HCEC 1CT (cell line): Measurements from ENCODE around the gene SUCNR1.
"Not testable (repeated sequence)": the region's sequence is repeated elsewhere in the genome, so short reads cannot be mapped to it uniquely, and the experiment has no call there.

Experiments used
- DNase-seq: peaks from one replicate; pipeline ENCODE4 v3.0.0-alpha.2; 2017

The SUCNR1 gene, protein sequence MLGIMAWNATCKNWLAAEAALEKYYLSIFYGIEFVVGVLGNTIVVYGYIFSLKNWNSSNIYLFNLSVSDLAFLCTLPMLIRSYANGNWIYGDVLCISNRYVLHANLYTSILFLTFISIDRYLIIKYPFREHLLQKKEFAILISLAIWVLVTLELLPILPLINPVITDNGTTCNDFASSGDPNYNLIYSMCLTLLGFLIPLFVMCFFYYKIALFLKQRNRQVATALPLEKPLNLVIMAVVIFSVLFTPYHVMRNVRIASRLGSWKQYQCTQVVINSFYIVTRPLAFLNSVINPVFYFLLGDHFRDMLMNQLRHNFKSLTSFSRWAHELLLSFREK

DNA sequence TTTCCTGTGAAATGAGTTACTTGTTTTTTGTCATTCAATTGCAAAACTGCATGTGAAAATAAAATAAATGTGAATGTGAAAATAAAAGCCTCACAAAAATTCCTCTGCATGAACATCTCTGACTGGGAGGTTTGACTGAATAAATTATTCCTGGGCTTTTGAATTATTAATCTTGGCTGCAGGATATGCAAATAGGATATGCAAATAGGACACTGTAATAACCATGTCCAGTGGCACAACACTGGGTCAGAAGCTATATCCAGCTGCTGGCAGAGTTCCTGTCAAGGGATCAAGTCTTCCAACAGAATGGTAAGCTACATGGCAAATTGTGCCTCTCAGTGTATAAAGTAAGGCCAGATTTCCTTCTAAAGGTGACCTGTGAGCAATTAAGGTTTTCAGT, at the start of gene SUCNR1:
SUCNR1 (plus strand) TSS at position 246 of the 400 bp plus-strand sequence. CDS start 6,250 bp downstream, outside the sequence.
- DNase-seq: no peak

DNA sequence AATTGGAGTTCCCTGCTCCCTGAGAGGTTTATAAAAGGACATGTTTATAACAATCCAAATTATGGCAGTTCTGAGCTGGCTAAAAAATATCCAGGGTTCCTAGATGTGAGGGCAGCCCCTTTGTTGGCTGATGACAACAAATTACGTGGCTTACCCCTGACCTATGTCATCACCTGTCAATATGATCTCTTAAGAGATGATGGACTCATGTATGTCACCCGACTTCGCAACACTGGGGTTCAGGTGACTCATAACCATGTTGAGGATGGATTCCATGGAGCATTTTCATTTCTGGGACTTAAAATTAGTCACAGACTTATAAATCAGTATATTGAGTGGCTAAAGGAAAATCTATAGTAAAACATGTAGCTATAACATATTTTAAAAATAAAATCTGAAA, 45.6 kb upstream of the SUCNR1 start:
- DNase-seq: peak; percentile 53

DNA sequence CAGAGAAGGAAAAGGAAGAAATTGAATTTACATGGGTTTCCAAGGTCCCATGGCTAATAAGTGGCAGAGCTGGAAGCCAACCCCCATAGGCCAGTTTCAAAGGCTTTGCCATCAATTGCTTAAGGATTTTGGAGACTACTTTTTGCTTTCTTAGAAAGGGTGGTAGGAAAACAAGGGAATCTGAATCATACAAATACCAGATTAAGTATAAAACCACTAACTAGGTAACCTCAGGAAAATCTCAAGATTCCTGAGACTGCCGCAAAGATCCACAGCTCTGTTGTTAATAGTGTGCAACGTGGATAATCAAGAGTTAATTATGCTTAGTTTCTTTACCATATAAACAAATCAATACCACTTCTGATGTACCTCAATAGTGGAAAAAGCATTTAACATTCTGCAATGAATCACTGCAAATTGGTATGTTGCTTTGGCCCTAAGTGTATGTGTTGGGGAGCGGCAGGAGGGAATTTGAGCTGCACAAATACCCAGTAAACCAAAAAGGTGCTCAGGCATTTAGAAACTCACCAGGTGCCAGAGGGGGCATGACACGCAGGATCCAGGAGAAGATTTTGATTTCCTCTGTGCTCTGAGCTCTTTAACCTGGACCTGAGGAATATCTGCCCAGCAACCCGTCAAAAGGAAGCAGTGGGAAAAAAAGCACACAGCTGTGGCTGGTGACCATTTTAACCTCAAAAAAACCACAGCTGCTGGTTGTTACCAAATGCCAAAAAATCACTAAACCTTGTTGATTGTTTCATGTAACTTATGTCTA, 37.5 kb upstream of the SUCNR1 start:
- peak; percentile 58 for DNase-seq

DNA sequence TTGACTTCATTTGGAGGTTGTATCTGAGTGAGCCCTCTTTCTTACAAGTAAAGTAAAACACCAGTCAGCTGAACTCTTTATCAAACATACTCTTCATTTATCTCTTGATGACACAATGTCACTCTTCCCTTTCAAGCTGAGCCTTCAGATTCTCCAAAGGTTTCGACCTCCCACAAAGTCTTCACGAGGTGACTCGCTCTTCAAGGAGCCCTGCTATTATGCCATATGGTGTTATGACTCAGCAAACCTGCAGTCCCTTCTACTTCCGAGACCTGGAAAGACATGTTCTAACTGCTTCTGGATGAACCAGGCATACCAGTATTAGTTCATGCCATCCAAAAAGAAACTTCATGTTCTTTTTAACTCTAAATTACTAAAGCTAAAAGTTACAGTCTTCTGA, 36.4 kb upstream of the SUCNR1 start:
- DNase-seq: peak; percentile 81

DNA sequence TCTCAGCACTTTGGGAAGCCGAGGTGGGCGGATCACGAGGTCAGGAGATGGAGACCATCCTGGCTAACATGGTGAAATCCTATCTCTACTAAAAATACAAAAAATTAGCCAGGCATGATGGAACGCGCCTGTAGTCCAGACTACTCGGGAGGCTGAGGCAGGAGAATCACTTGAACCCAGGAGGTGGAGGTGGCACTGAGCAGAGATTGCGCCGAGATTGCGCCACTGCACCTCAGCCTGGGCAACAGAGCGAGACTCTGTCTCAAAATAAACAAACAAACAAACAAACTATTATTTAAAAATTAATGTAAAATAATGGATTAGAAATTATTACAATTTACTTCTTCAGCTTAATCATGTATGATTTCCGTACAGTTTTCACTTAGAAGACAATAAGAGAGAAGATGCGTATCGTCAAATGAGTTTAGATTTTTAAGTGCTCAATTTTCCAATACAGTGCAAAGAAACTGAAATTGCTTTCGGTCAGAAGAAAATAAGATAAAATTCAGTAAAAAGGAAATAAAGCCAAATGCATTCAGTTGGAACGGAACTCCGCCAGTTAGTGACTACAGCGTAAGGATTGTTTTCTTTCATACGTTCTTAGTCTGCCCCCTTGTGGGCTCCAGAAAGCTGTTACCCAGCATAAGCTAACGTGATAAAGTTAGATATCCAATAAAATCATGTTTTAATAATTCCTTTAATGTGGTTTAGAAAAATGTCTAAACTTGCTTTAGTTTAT, 34.7 kb upstream of the SUCNR1 start:
- DNase-seq: peak; percentile 79

DNA sequence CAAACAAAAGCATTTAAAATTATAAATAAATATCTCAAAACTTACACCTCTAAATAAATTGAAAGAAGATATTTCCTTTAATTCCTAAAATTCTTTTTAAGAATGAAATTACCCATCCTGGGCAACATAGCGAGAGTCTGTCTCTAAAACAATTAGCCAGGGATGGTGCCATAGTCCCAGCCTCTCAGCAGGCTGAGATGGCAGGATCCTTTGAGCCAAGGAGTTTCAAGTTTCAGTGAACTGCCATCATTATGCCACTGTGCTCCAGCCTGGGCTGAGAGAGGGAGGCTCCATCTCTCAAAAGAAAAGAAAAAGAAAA, 34.2 kb upstream of the SUCNR1 start:
- DNase-seq: no peak

DNA sequence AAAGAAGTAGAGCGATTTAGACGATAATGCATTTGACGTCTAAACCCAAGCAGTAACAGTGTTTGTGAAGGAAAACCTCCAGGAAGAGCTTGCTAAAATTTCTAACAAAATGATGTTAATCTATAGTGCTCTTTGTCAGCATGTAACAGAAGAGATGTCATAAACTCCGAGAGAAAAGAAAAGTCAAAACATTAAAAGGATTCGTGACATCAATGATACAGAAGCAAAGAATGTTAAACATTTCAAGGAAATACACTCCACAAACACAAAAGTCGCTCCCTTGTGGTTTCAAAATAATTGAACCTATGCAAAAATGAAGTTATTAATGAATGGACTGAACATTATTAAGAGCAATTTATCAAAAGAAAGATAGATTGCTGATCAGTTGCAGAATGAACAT, 31.6 kb upstream of the SUCNR1 start:
- peak; percentile 26 for DNase-seq

DNA sequence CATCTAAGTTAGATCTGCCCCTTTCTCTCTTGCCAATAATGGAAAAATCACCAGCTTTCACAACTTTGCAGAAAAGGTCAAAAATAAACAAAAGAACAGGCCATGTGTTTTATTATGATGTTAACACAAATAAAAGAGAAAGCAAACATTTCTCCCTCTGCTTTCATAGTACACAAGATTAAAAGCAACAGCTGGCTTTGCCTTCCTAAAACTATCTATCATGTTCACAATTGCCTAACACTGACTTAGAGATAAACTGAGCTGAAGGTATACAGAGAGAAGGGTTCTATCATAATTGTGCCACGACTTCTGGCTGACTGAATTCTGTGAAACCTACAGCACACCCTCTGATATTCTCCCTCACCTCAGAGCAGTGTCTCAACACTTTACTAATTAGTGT, 30.2 kb upstream of the SUCNR1 start:
- peak; percentile 12 for DNase-seq

DNA sequence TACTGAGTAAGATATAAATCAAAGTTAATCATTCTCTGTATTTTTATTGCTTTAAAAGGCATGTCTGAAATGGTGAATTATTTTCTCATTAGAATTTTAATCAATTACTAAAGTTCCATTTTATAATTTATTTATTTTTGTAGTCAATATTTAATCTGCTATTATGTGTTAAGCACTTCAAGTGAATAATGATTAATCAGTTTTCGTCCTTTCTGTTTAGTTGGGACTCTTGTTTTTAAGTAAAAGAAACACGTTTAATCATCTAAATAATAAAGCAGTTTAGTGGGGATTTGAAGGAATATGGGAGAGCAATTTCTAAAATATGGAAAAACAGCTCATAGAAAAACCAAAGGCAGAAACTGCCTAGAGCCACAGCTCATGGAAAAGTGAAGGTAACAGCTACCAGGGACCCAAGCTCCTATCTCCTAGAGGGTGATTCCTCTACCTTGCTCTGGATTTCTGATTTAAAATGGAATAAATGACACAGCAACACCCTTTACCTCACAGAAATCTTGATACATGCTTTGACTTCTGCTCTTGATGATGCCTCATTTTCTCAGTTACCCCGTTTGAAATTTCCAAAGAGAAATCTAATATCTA, 28.0 kb upstream of the SUCNR1 start:
- DNase-seq: no peak

DNA sequence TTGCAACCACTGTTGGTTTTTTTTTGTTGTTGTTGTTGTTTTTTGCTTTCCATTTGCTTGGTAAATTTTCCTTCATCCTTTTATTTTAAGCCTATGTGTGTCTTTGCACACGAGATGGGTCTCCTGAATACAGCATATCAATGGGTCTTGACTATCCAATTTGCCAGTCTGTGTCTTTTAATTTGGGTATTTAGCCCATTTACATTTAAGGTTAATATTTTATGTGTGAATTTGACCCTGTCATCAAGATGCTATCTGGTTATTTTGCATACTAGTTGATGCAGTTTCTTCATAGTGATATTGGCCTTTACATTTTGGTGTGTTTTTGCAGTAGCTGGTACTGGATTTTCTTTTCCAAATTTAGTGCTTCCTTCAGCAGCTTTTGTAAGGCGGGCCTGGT, 23.4 kb upstream of the SUCNR1 start:
- not testable (repeated sequence) for DNase-seq

DNA sequence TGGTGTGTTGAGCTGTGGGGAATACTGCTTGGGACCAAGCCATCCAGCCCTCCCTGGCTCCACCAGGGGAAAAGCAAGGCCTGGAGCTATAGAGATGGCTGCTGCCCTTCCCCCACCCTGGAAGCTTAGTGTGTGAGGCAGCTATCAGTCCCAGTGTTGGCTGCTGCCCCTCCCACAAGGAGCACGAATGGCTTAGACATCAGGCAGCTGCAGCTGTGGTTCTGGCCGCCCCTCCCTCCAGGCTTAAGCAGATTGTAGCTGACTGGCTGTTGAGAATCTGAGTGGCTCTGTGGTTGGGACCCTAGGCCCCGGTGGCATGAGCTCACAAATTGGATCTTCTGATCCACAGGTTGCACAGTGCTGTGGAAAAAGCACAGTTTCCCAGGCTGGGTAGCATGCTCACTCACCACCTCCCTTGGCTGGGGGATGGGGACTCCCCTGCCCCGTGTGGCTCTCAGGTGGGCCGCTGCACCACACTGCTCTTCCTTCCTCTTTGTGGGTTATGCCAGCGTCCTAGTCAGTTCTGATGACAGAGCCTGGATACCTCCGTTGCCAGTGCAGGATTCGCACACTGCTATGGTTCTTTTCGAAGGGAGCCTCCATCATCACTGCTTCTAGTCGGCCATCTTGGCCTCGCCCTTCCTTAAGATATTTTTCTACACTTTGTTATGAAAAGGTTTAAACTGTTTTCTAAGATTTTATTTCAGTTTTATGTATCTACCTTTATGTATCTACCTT, 21.2 kb upstream of the SUCNR1 start:
- DNase-seq: no peak

DNA sequence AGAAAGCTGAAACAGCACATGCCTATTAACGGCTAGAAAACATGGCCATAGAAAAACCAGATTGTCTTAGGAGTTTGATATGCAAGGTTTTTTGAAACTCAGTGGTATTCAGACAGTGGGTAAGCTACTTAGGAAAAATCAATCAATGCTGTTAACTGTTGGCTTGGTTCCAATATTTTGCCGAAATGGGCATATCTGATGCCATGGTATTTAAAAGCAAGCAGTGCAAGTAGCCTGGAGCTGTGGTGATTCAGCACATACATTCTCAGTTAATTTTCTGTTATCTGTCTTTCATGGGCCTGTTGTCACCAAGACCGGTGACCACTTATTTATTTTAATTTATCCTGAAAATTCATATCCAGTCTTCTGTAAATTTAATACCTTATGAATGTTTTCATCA, 17.3 kb upstream of the SUCNR1 start:
- DNase-seq: no peak

DNA sequence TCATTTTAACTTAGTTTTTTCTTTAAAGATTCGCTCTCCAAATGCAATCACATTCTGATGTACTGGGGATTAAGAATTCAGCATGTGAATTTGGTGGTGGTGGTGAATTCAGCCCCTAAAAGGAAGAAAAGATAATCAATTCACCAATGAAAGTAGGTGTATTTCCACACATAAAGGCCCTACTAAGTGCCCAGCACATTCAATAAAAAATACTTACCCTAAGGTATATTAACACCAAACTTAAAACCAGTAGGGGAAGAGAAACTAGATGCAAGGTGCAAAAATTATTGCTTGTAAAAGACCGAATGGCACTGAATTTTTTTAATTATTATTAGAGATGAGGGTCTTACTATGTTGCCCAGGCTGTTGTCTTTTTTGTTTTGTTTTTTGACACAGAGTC, 16.8 kb upstream of the SUCNR1 start:
- DNase-seq: no peak

DNA sequence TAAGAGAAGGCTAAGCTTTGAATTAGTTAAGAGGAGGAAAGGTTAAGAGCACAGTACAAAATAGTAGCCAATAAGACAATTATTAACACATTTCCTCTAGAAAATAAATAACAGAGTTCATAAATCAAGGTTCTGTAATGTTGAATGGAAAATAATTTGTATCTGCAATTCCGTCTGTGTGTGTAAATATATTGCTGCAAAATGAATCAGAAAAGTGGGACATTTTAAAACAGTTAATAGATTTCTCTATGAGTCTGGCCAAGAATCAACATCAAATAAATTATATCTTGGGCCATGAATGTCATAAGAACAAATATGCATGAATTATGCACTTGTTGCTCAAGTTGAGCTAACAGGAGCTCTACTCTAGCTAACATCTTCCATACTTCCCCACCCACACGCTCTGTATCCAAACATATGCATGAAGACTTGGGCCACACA, 14.2 kb upstream of the SUCNR1 start:
- DNase-seq: no peak

DNA sequence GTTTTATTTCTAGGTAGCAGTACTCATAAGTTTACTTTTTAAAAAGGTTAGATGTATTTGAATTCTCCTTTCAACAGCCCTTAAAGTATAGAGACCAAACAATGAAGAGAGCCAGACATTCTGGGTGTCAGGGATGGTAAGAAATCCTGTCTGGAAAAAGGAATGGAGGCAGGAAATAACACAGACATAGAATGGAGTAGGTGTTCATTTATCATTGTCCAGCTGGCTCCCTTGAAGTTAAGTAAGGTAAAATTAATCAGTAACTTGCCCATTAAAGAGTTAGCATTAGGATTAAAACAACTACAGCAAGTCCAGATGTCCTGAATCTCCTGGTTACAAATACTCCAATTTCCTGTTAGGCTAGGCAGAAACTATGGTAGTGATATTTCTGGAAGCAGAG, 13.5 kb upstream of the SUCNR1 start:
- no peak for DNase-seq

DNA sequence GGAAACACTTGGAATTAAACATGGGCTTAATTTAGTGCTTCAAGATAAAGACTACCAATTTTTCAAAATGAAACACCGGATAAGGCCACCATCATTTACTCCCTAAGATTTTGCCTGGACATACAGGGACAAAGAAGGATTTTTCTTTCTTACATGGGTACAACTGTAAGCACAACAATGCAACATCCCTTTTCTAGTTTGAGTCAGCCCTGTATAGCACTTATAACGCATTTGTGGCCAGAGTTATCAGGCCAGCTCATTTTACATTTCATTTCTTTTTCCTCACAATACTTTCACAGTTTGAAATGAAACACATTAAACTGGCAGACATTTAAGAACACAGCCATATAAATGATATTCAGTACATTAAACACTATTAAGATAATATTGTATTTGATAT, 9.8 kb upstream of the SUCNR1 start:
- no peak for DNase-seq

DNA sequence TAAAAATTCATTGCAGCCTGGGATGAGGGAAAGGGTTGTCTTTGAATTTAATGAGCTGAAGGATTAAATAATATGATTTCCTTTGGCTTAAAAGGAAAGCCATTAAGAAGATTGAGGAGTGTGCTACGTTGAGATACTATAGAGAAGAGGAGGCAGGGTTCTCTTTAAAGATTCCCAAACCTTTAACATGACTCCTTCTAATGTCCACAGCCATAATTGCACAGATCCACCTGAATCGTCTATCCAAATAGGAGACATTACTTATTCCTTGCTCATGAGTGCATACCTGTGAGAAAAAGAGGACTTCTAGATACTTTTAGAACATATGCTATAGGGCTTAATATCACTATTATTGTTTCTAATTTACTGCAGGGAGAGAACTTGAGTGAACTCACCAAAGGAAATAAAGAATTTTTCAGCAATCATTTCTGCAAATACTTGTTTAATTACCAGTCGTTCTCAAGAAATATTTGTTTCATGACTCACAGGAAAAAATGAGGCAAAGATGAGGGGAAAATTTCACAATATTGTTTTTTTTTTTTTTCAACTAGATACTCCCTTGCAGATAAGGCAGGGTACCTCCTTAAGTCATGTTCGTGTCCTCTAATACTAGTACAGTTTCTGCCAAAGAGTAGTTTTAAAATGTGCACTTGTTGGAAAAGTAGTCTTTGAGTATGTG, 8.9 kb upstream of the SUCNR1 start:
- peak; percentile 80 for DNase-seq

DNA sequence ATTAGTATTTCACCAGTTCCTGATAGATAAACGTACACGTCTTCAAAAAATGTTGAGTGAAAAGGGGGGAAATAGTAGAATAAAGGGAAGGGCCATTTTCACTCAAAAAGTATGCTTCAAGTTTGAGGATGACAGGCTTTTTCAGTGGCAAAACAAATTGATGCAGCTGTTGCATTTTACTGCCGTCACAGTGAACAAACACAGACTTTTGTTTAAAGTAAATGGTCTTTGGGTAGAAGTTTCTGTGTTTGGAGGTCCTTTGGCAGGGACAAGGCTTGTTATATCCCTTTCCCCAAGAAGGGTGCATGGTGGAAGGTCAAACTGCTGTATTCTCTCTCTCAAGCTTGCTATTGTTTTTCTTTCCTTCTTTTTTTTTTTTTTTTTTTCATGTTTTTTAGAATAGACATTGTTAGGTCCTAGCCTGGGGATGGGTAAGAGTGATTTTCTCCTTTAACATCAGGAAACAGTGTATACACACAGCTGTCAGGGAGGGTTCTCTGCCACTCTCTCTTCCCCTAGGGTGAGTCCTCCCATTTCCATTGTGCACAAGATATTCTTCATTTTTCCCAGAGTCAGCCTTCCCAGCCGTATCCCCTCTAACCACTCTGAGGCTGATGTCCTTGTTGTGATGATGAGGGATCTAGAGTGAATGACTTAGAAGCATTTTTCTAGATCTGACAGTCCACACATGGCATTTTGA, 6.6 kb upstream of the SUCNR1 start:
- no peak for DNase-seq

DNA sequence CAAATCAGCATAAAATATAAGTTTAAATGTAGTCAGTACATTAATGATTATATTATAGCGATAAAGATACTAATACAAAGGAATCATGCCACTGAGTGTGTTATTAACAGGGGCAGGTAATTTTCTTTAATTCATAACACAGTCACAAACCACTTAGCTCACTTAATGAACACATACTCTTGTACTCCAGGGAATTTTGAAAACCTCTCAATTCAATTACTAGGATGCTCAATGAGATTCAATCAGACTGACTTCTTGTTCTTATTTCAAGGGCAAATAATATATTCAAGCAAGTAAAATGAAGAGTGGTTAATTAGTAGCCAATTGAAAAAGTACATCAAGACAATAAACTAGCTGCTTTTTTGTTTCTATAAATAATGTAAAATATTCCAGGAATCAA, 5.8 kb upstream of the SUCNR1 start:
- DNase-seq: no peak

DNA sequence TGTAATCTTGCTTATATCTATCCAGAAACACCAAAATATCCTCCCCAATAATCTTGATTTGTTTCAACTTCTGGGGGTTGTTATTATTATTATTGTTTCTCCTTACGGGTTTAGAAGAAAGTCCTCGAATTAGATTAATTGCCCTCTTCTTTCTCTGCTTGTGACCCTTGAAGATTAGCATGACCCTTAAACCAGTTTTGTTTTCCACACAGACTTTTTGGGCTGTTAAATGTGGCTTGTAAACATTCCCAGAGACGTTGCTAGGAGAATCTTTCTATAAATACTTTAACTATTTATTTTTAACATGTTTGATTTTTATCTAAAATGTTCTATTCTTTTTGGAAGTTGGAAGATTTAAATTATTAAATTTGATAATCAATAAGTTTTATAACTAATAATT, 4.3 kb upstream of the SUCNR1 start:
- no peak for DNase-seq
